ENCODE results near the gene CFAP74.

Gene CFAP74

DNA sequence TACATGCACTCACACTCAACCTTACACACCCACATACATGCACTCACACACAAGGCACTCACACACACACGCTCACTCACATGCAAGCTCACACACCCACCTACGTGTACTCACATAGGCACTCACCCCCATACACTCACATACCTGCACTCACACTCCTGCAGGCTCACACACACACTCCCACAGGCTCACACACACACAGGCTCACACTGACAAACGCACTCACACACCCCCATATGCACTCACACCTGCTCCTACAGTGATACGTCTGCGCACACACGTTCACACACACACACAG, 65.4 kb downstream of the CFAP74 start:
- TF ChIP-seq ZBTB7A (IDR thresholded peaks at IDR 0.05; ENCODE audit: low read depth): no peak

DNA sequence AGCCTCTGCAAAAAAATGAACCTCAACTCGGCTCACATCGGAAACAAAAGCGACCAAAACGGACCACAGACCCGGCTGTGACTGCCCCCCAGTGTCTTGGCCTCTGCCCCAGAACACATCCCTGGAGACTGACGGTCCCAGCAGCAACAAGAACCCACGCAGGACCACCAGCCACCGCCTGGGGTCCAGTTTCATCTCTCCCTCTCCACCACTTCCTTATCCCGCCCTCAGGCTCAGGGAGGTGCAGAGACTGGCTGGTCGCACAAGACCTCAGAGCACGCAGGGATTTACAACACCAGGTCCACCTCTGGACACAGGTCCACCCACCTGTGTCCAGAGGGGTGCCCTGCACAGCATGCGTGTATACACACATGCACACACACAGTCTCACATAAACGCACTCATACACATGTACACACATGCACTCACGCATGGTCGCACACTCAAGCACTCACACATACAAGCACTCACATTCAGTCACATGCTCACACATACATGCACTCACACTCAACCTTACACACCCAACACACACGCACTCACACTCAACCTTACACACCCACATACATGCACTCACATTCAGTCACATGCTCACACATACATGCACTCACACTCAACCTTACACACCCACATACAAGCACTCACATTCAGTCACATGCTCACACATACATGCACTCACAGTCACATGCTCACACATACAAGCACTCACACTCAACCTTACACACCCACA, 65.9 kb downstream of the CFAP74 start:
- TF ChIP-seq, protein P1, sequence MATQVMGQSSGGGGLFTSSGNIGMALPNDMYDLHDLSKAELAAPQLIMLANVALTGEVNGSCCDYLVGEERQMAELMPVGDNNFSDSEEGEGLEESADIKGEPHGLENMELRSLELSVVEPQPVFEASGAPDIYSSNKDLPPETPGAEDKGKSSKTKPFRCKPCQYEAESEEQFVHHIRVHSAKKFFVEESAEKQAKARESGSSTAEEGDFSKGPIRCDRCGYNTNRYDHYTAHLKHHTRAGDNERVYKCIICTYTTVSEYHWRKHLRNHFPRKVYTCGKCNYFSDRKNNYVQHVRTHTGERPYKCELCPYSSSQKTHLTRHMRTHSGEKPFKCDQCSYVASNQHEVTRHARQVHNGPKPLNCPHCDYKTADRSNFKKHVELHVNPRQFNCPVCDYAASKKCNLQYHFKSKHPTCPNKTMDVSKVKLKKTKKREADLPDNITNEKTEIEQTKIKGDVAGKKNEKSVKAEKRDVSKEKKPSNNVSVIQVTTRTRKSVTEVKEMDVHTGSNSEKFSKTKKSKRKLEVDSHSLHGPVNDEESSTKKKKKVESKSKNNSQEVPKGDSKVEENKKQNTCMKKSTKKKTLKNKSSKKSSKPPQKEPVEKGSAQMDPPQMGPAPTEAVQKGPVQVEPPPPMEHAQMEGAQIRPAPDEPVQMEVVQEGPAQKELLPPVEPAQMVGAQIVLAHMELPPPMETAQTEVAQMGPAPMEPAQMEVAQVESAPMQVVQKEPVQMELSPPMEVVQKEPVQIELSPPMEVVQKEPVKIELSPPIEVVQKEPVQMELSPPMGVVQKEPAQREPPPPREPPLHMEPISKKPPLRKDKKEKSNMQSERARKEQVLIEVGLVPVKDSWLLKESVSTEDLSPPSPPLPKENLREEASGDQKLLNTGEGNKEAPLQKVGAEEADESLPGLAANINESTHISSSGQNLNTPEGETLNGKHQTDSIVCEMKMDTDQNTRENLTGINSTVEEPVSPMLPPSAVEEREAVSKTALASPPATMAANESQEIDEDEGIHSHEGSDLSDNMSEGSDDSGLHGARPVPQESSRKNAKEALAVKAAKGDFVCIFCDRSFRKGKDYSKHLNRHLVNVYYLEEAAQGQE (IDR thresholded peaks at IDR 0.05; ENCODE audit: low read depth): no peak
- TF ChIP-seq YY1 (IDR thresholded peaks at IDR 0.05; ENCODE audit: low read depth) (no peak), ZBTB7A (IDR thresholded peaks at IDR 0.05; ENCODE audit: low read depth) (no peak), FOXM1 (IDR thresholded peaks at IDR 0.05; ENCODE audit: borderline replicate concordance, low read depth) (no peak), NFIC (IDR thresholded peaks at IDR 0.05) (no peak), TAF1 (IDR thresholded peaks at IDR 0.05; ENCODE audit: low read depth) (no peak), TCF12 (IDR thresholded peaks at IDR 0.05; ENCODE audit: low read depth) (no peak), EP300 (IDR thresholded peaks at IDR 0.05; ENCODE audit: borderline replicate concordance) (no peak), CREB1 (IDR thresholded peaks at IDR 0.05; ENCODE audit: low read depth) (no peak), TEAD4 (IDR thresholded peaks at IDR 0.05) (no peak), EGR1 (IDR thresholded peaks at IDR 0.05) (no peak), RAD21 (IDR thresholded peaks at IDR 0.05; ENCODE audit: low read depth) (no peak), CEBPB (IDR thresholded peaks at IDR 0.05) (no peak)
- TF ChIP-seq, protein P2, sequence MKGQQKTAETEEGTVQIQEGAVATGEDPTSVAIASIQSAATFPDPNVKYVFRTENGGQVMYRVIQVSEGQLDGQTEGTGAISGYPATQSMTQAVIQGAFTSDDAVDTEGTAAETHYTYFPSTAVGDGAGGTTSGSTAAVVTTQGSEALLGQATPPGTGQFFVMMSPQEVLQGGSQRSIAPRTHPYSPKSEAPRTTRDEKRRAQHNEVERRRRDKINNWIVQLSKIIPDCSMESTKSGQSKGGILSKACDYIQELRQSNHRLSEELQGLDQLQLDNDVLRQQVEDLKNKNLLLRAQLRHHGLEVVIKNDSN (IDR thresholded peaks at IDR 0.05): no peak
- TF ChIP-seq, protein P3, sequence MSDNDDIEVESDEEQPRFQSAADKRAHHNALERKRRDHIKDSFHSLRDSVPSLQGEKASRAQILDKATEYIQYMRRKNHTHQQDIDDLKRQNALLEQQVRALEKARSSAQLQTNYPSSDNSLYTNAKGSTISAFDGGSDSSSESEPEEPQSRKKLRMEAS (IDR thresholded peaks at IDR 0.05): no peak

DNA sequence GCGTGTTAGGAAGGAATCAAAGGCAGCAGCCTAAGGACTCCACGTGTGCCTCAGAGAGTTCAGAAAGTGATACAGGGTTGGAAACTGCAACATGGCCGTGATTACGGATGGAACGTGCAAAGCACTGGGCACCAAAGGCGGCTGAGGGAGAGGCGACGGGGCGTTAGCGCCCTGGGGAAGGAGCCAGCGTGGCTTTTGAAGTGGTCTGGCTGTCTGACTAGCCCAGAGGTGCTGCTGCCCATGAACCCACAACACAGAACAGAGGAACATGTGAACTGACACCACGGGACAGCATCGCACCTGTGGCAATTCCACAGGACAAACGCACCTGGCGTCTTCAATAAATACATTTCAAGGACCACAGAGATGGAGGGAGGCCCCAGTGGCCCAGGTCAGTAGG, 66.5 kb downstream of the CFAP74 start:
- TF ChIP-seq EGR1 (IDR thresholded peaks at IDR 0.05) (no peak), TAF1 (IDR thresholded peaks at IDR 0.05; ENCODE audit: low read depth) (no peak), NFIC (IDR thresholded peaks at IDR 0.05) (no peak), FOXM1 (IDR thresholded peaks at IDR 0.05; ENCODE audit: borderline replicate concordance, low read depth) (no peak), CEBPB (IDR thresholded peaks at IDR 0.05) (no peak), ZBTB7A (IDR thresholded peaks at IDR 0.05; ENCODE audit: low read depth) (no peak), EP300 (IDR thresholded peaks at IDR 0.05; ENCODE audit: borderline replicate concordance) (no peak)
- TF ChIP-seq, protein P2 (IDR thresholded peaks at IDR 0.05): no peak
- TF ChIP-seq, protein P3 (IDR thresholded peaks at IDR 0.05): no peak

DNA sequence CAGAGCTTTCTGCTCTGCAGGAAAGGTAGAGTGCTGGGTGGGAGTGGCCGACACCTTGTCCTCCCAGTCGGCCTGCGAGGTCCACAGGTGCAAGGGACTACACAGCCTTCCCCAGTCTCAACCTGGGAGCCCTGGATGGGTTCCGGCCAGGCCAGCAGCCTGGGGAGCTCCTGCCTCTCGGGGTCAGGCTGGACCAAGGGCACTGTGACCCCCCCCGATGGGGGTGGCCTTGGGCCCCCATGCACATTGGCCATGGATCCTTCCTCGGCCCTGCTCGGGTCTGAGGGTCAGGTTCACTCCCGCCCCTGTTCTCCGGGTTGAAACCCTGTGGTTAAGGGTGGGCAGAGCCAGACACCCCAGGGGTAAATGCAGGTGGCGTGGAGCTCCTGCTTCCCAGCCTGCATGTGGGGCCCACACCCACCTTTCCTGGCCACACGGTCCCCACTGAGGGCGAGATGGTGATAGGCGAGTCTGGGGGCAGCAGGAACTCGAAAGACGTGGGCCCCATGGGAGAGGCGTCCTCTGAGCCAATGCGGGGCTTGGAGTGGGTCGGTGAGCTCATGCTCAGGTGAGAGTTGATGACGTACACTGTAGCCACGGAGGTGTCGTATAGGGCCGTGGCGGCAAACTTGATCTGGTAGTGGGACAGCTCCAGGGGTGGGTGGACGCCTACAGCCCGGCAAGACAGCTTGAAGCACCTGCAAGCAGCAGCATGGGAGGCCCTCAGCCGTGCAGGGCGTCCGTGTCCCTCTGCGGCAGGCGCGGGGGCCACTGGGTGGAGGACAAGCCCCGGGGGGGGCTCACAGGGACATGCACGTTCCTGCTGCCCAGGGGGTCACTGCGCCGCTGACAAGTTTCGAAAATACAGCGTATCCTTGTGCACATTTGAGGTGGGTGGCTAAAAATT, 73.7 kb downstream of the CFAP74 start:
- no peak for TF ChIP-seq ZBTB7A (IDR thresholded peaks at IDR 0.05; ENCODE audit: low read depth)
- no peak for TF ChIP-seq EGR1 (IDR thresholded peaks at IDR 0.05)
- TF ChIP-seq TEAD4 (IDR thresholded peaks at IDR 0.05): no peak
- TF ChIP-seq RAD21 (IDR thresholded peaks at IDR 0.05; ENCODE audit: low read depth): no peak
- no peak for TF ChIP-seq TCF12 (IDR thresholded peaks at IDR 0.05; ENCODE audit: low read depth)
- TF ChIP-seq EP300 (IDR thresholded peaks at IDR 0.05; ENCODE audit: borderline replicate concordance): no peak
- no peak for TF ChIP-seq YY1 (IDR thresholded peaks at IDR 0.05; ENCODE audit: low read depth)
- no peak for TF ChIP-seq TAF1 (IDR thresholded peaks at IDR 0.05; ENCODE audit: low read depth)
- TF ChIP-seq, protein P3 (IDR thresholded peaks at IDR 0.05): no peak
- TF ChIP-seq, protein P1 (IDR thresholded peaks at IDR 0.05; ENCODE audit: low read depth): no peak
- TF ChIP-seq NFIC (IDR thresholded peaks at IDR 0.05): no peak
- no peak for TF ChIP-seq CREB1 (IDR thresholded peaks at IDR 0.05; ENCODE audit: low read depth)
- TF ChIP-seq FOXM1 (IDR thresholded peaks at IDR 0.05; ENCODE audit: borderline replicate concordance, low read depth): no peak
- TF ChIP-seq, protein P2 (IDR thresholded peaks at IDR 0.05): no peak
- no peak for TF ChIP-seq CEBPB (IDR thresholded peaks at IDR 0.05)
